A673 (cell line): ENCODE data around the gene CTNS.

Source experiments
- EZH2 ChIP-seq: fragments of 200-600 bp; sonication (generic); IDR thresholded peaks from 2 replicates; pipeline ENCODE4 v1.6.1; 2017; ENCODE audit warnings: borderline replicate concordance, low read depth, mild to moderate bottlenecking, mixed read lengths, antibody characterized with exemption, low read length; ENCODE audit not compliant: poor library complexity, severe bottlenecking
- TF ChIP-seq, protein P1 (sequence below): fragments of 300-800, 200-600 bp; sonication (generic); conservative IDR thresholded peaks from 2 replicates; pipeline ENCODE4 v1.5.1; 2017; ENCODE audit warnings: low read depth, mild to moderate bottlenecking, antibody characterized with exemption, low read length, moderate library complexity, mixed read lengths

GRCh38 chr17:3693829-3694231 is 57.3 kb downstream of the CTNS start:
- TF ChIP-seq, protein P1, sequence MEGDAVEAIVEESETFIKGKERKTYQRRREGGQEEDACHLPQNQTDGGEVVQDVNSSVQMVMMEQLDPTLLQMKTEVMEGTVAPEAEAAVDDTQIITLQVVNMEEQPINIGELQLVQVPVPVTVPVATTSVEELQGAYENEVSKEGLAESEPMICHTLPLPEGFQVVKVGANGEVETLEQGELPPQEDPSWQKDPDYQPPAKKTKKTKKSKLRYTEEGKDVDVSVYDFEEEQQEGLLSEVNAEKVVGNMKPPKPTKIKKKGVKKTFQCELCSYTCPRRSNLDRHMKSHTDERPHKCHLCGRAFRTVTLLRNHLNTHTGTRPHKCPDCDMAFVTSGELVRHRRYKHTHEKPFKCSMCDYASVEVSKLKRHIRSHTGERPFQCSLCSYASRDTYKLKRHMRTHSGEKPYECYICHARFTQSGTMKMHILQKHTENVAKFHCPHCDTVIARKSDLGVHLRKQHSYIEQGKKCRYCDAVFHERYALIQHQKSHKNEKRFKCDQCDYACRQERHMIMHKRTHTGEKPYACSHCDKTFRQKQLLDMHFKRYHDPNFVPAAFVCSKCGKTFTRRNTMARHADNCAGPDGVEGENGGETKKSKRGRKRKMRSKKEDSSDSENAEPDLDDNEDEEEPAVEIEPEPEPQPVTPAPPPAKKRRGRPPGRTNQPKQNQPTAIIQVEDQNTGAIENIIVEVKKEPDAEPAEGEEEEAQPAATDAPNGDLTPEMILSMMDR, result no peak
- no peak for TF ChIP-seq EZH2
